Ammon's horn (tissue), 1 donor: ENCODE data around the gene TTLL5.

Experiments
- DNase-seq: peaks from one replicate; pipeline ENCODE4 v3.0.0-alpha.2; 2016; ENCODE audit warnings: low spot score

The TTLL5 gene

DNA sequence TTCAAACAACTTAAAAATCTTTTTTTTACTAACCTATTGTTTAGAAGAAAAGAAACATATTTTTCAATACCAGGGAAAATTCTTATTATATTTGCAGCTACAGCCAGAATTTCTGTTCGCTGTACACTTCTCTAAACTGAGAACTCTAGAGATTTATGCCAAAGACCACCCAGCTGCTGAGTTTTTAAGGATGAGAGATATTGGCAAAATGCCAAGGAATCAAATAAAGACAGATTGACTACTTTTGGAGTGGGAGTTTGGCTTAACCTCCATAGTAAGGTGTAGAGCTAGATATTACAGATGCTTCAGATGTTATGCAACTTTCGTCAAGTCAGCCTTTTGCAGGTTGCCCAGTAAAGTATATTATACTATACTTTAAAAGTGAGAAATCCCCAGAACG is 71.8 kb downstream of the TTLL5 start:
- DNase-seq = no peak

DNA sequence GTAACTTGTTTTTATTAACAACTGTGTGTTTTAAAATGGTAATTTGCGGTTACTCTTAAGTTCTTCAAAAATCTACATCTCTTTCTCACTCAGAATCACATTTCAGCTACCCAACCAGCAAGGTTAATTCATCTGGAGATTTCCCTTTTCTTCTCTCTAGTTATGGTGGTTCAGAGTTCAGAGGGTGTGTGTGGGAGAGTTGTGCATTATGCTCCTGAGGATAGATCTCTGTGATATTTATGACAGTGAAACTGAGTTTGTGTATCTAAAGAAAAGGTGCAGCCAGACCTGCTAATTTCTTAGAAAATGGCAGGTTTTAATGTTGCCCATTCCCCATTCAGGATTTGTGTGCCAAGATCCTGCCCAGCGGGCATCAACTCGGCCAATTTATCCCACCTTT is 73.8 kb downstream of the TTLL5 start:
- DNase-seq = no peak

DNA sequence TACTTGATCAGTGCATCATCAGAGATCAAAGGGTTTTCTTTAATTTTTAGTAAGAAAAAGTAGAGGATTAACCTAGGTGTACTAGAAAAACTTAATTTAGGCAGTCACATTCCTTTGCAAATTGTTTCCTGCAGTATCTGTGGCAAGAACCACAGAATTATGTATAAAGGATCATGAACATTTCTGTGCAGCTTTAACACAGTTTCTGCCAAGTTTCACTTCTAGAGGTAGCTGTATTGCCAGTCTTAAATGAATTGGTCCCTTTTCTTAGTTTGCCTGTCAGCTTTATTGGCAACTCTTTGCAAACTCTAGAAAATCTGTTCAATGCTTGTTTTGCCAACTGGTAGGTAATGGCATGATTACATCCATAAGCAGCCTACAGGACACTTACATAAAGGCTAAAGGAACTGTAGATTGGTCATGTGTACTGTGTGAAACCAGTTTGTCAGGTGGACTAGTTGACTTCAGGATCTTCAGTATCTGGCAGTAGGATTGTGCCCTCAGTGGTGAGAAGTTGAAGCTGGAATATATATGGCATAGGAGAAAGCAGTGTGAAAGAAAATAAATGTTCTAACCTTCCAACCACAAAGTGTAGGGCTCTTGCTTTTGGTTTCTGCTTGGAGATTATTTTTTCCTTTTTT is 75.9 kb downstream of the TTLL5 start:
- DNase-seq = no peak

DNA sequence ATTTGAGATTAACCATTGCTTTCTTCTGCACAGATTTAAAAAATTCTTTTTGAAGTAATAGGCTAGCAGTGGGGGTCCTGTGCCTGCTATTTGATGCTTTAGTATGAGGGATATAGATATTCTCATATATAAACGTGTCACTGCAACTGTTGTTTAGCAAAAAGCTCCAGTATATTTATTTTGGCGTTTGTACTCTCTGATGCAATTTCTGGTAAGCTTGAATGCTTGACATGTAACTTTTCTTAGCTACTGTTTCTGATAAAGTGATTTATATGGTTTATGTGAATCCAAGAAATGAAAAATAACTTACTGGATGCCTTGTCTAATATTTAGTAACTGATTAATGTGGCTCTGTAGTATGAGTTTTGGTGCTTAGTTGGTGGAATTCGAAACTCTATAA is 77.1 kb downstream of the TTLL5 start:
- no peak for DNase-seq

DNA sequence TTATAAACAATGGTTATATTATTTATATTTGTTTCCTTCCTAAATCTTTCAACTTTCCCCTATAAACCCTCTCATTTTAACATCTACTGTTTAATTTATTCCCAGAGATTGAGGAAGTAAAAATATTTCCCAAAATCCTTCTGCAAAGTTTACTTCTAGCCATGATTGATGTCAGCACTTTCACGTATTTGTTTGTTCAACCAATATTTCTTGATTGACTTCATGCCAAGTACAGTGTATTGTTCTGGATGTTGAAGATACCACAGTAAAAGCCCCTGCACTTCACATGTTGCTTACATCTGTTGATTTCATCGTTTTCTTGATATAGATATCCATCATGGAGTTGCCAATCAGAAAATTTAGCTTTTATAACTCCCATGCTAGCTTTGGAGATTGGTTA is 81.8 kb downstream of the TTLL5 start:
- no peak for DNase-seq

DNA sequence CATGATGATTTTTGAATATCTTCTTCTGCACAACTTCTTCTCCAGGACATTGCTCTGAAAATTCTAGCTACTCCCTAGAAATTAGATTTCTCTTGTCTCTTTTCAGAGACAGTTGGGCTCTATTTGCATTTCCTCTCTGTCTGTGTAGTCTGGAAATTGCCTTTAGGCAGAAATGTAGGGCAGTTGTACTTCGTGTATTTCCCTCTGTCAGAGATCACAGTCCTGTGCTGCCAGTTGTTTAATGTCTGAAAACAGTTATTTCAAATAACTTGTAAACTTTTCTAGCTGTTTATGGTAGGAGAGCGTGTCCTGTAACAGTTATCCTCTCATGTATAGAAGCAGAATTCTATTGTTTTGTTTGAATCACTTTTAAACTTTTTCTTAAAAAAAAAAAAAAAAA is 86.9 kb downstream of the TTLL5 start:
- DNase-seq = no peak

DNA sequence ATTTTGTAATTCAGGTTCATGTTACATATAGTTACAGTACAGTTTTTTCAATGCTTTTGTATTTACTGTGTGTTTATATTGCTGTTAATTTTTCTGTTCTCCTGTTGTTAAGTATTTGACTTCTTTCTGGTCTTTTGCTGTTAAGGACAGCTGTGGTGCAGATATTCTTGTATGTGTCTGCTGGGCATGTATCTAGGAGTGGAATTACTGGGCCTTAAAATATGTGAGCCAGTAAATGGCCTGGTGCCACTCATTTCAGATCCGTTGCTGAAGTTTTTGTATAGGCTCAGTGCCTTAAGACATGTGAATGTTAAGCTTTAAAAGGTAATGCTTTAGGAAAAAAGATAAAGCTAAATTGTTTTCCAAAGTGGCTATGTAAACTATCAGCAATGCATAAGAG is 87.3 kb downstream of the TTLL5 start:
- no peak for DNase-seq

DNA sequence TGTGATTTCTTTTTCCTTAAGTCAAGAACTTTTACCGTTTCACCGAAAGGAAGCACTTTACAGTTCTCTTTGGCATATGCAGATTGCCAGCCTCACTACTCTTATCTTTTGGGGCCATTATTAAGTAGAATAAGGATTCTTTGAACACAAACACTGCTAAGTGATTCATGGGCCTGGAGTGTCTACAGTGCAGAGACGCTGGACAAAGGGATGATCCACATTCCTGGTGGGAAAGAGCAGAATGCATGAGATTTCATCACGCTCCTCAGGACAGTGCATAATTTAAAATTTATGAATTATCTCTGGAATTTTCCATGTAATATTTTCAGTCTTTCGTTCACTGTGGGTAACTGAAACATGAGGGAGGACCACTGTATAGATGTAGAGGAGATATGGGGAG is 90.2 kb downstream of the TTLL5 start:
- no peak for DNase-seq

DNA sequence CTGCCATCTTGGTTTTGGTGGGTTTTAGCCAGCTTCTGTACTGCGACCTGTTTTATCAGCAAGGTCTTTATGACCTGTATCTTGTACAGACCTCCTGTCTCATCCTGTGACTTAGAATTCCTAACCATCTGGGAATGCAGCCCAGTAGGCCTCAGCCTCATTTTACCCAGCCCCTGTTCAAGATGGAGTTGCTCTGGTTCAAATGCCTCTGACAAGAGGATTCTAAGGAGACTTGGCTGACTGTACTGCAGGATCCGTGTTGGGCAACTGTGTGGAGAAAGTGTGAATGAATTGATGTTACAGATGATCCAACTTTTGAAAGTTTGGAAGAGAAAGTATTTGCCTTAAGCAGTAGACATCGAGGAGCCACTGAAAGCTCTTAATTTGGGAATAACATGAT is 91.0 kb downstream of the TTLL5 start:
- no peak for DNase-seq

DNA sequence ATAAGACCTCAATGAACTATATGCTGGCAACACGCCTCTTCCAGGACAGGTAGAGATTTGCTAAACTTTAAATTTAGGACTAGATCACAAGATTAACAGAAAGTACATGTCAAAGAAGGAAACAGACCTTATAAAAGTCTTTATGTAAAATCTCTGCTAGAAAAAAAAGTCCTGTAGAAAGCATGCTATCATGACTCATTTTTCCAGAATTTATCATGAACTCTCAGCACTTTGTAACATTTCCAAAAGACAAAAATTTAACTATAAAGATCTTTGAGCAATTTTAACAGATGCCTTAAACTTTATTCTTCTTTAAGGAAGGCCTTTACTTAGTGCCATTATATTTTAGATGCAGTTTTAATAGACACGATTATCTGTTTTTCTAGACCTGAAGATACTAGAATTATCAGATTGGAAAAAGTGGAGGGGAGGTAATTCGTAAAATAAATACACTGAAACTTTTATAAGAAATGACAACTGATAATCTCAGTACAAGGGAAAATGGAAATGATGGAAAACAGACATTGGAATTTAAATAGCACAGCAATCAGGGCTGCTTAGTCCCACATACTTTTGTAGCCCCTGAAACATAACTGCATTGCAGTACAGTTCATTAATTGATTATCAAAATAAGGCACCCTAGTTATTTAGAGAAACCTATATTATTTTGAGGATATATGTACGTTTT is 92.0 kb downstream of the TTLL5 start:
- no peak for DNase-seq

DNA sequence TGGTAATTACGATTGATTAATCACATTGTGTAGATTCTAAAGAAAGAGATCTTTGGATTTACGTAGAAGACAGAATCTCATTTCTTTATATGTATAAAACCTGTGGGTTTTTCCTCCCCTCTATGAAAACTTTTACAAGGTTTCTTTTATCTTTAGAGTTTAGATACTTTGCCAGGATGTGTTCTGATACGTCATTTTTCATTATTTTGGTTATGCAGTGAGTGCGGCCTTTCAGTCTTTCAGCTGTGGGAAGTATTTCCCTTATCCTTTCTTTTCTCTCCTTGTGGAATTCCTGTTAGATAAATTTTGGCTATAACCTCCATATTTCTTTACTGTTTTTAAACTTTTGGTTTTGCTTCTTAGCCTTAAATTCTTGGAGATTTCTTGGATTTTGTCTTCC is 92.7 kb downstream of the TTLL5 start:
- no peak for DNase-seq

DNA sequence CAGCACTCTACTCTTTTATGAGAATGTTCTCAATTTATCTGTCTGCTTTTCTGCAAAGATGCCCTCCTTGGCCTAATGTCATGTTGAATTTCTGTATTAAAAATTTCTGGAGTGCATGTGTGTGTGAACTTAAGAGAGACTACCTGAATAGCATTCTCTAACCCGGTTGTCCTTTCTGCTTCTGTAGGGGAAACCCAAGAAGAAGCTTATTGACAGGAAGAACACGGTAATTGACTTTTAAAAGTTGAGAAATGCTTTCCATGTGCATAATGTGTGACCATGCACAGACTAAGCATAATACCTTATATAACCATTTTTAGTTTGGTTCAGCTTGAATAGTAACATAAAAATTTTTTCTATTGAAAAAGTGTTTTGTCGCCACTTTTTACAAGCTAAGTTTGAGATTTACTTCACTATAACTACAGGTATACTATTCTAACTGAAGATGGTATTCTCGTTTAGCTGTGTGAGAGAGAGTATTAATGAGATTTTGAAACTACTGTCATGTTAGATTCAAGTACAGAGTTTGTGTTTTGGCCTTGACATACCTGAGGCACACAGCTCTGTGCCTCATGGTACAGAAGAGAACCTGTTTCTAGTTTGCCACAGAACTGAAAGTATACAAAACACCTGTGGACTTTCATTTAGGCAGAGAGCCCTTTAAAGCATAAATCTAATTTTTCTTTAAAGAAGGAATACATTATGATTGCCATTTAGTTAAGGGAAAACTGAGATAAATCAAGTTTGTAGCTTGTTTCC is 96.8 kb downstream of the TTLL5 start:
- DNase-seq = no peak

DNA sequence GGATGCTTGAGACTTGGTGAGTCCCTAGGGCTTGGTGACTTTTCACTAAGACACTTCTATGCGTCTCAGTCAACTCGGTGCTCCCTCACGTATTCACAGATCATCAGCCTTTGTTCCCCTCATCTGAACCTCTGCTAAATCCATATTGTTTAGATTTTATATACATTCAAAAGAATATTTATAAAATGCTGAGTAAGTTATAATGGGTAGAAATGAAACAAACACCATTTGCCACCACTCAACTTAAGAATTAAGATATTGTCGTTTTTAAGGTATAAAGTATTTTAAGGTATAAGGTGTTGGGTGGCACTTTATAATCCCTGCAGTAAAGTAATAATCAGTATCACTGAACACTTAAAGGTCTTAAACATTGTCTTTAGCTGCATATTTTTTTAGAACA is 103.0 kb downstream of the TTLL5 start:
- no peak for DNase-seq

DNA sequence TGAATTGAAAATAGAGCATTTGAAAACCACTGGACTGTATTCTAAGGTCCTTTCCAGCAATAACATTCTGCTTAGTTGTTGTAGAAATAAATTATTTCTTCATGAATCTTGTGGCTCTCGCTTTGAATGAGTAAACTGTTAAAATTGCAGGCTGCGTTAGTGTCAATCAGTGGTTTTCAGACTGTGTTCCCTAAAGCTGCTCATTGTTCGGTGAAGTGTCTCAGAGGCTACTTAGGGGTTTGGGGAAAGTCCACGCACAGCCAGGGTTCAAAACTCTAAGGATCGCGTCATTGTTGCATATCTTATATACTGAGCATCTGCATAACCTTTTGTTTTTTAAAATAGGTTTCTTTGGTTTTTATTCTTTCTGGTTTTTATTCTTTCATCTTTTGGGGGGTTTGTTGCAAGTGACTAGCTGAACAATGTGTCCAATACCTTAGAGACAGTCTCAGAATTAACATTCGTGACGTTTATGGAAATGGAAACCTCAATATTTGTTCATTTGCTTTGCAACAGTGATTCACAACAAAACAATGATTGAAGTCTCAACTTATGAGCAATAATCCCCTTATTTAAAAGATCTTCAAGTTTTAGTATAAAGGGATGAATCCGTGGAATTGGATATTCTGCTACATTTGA is 108.1 kb downstream of the TTLL5 start:
- no peak for DNase-seq

DNA sequence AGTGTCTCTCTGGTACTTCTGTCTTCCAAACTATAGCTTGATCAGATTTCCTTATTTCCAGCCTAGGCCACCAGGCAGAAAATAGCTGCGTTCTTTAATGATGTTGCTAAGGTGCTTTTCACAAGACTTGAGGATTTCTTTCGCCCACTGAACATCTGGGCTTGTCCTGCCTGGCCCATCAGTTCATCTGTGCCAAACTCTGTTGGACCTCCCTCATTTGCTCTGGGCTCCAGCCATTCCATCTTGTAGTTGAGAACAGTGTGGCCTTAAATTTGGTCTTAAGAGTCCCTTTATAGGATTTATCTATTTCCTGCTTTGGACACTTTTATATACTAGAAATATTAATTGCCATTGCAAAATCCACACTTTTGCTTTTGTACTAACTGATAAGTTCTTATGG is 109.6 kb downstream of the TTLL5 start:
- DNase-seq = no peak

DNA sequence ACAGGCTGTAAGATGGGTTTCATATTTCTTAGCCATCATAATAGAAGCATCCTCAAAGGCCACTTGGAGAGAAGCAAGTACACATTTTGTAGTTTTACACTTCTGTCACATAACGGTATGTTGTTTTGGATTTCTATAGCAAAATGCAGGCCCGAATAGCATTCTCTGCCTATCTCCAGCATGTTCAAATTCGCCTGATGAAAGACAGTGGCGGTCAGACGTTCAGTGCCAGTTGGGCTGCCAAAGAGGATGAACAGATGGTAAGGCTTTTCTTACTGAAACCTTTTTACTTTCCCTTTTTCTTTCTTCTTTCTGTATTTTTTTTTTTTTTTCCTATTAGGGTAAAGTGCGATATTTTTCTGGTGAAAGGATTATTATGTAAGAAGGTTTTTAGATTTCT is 110.5 kb downstream of the TTLL5 start:
- DNase-seq = peak; percentile 7

DNA sequence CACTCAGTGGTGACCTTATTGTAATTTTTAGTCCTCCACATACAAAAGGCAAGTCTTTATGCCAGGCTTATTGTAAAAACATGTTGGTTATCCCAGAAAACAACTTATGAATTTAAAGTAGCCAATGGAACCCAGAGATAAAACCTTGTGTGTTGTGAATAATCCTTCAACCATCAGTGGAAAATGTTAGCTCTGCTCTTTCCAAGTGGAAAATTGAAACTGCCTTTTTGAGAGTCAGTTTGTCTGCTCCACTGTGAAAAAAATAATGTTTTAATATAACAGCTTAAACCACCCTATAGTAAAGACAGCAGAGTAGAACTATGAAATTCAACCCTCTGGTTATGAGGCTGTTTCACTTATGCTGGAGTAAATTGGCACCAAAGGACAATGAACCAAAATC is 112.0 kb downstream of the TTLL5 start:
- no peak for DNase-seq

DNA sequence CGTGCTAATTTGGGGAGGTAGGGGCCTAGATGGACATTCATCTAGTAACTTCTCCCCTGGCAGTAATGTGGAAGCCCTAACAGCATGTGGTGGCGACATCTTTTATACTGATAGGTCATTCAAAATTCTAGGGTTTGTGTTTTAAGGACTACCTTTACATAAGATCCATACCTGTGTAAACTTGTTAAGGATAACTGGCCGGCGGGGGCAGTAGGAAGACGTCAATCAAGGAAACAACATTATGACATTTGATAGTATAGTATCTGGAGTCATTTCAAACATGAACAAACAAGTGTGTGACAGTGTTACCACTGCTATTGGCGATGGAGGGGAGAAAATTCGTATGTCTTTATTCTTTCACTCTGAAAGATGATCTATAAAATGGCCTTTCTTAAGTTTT is 120.0 kb downstream of the TTLL5 start:
- DNase-seq = no peak

DNA sequence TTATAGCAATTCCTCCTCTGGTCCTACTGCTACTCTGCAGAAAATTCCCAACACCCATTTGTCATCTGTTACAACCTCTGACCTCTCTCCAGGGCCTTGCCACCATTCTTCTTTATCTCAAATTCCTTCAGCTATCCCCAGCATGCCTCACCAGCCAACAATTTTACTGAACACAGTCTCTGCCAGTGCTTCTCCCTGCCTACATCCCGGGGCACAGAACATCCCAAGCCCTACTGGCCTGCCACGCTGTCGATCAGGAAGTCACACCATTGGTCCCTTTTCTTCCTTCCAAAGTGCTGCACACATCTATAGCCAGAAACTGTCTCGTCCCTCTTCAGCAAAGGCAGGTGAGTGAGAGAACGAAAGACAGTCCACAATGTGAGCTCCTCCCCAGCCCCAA is 122.1 kb downstream of the TTLL5 start:
- DNase-seq = no peak

DNA sequence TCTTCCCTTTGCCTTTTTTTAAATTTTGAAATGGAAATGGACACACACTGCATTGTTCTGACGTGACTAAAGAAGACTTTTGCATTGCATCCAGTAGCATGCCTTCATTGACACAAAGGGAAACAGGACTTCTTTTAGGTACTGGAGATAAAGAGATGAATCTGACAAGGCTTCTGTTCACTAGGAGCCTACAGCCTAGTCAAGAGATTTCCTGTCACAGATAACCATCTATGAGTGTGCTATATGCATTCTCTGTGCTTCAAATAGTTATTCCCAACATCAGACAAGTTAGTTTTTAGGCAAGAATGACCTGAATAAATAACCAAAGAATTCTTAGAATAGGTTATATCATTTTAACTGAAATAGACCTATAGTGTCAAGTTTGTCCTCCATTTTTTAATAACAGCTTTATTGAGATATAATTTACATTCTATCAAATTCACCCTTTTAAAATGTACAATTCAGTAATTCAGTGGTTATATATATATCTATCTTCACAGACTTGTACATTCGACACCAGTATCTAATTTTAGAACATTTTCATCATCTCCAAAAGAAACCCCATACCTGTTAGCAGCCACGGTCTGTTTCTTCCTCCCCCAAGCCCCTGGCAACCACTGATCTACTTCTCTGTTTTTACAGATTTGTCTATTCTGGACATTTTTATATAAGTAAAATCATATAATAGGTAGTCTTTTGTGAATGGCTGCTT is 122.7 kb downstream of the TTLL5 start:
- no peak for DNase-seq

DNA sequence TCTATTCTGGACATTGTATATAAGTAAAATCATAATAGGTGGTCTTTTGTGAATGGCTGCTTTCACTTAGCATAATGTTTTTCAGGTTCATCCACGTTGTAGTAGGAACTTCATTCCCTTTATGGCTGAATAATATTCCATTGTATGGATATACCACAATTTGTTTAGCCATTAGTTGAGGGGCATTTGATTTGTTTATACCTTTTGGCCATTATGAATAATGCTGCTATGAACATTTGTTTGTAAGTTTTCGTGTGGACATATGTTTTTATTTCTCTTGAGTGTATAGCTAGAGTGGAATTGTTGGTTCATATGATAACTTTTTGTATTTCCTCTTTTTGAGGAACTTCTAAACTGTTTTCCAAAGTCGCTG is 123.3 kb downstream of the TTLL5 start:
- DNase-seq = no peak

DNA sequence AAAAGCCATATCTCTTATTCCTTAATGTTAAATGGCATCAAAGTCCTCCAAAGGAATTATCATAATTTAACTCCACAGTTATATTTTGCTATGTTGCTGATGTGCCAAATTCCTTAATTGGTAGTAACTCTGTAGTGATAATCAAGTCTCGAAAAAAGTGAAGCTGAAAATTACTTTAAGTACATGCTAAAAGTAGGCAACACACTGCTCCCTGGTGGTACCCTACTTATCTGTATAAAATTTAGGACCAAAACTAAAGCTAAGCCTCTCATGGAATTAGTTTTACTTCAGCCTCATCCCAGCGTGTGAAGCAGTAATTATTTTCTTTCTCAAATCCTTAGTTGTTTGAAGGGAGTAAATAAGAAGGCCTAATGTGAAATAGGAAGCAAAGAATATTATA is 132.8 kb downstream of the TTLL5 start:
- DNase-seq = peak; percentile 10
